ENCODE measurements around the gene HS3ST6. TPM values are rescaled to one million over a fixed set of nuclear protein-coding genes. Genes with fewer than 3 reads are reported as not detected.
"Not testable (repeated sequence)": the region's sequence is repeated elsewhere in the genome, so short reads cannot be mapped to it uniquely, and the experiment has no call there.

The HS3ST6 gene
- total RNA-seq, 1 experiment from 2014 or later = not detected

DNA sequence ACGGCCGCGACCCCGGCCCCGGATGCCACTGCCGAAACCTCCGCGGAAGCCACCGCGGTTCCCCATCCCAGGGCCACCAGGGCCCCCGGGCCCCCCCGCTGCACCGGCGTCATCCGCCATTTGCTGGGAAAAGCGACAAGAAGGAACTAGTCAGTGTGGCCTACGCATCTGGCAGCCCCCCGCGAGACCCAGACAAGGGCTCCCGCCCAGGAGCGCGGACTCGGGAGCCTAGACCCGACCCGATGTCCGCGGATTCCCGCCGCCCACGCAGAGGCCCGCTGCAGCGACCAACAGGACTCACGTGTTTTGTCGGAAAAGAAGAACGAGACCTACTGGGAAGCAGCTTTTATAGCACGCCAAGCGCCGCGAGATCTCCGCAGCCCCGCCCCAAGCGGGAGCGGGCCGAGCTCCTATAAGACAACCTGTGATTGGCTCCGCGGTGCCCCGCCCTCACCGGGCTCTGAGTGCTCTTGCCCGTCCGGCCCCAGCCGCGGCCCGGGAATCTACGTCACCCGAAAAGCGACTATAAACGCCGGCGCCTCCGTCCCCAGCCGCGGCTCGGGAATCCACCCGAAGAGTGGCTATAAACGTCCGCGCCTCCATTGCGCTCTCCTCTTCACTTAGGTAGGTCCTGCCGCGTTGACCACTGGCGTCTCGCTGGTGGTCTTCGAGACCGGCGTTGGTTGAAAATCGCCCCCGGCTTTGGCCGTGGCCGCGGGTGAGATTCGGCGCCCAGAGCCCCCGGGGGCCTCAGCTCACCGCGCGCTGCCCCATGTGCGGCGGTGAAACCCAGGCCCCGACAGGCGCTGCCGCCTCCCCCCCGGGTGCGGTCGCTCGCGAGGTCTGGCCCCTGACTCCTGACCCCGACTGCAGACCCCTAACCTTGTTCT, 46.5 kb upstream of the HS3ST6 start, which contains the start of gene RPS2:
RPS2 (minus strand) TSS at position 321 of the 890 bp plus-strand sequence; CDS start at position 120, 201 bp downstream.
- H3K9me3 Mint-ChIP-seq (ENCODE audit: unreplicated experiment) = no peaks in the 10 kb centered on the region
- peaks cover 8% of the 10 kb centered on the region for H3K36me3 ChIP-seq (ENCODE audit: control insufficient read depth, insufficient read depth, low read length)
- DNase-seq = peak; percentile 97 to 98
- no peaks in the 10 kb centered on the region for H3K27me3 ChIP-seq (replicated peaks; ENCODE audit: control insufficient read depth, insufficient read depth, low read length)
- peaks cover 62% of the 10 kb centered on the region for H3K36me3 Mint-ChIP-seq (ENCODE audit: insufficient read depth, unreplicated experiment)
- H3K27ac Mint-ChIP-seq (ENCODE audit: unreplicated experiment) = peak within 1 kb of the TSS; percentile 96
- H3K9me3 ChIP-seq = no peaks in the 10 kb centered on the region
- peak within 1 kb of the TSS; percentile 83 for H3K4me3 ChIP-seq (ENCODE audit: low read depth, low read length)
- intact Hi-C loops (cut with micrococcal nuclease; ENCODE audit: unreplicated experiment) = no loop called here
- peak within 1 kb of the TSS; percentile 76 for H3K4me3 Mint-ChIP-seq (ENCODE audit: unreplicated experiment)
- TF ChIP-seq, protein P1, sequence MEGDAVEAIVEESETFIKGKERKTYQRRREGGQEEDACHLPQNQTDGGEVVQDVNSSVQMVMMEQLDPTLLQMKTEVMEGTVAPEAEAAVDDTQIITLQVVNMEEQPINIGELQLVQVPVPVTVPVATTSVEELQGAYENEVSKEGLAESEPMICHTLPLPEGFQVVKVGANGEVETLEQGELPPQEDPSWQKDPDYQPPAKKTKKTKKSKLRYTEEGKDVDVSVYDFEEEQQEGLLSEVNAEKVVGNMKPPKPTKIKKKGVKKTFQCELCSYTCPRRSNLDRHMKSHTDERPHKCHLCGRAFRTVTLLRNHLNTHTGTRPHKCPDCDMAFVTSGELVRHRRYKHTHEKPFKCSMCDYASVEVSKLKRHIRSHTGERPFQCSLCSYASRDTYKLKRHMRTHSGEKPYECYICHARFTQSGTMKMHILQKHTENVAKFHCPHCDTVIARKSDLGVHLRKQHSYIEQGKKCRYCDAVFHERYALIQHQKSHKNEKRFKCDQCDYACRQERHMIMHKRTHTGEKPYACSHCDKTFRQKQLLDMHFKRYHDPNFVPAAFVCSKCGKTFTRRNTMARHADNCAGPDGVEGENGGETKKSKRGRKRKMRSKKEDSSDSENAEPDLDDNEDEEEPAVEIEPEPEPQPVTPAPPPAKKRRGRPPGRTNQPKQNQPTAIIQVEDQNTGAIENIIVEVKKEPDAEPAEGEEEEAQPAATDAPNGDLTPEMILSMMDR (IDR thresholded peaks at IDR 0.05; ENCODE audit: insufficient read depth in 1 of 2, low read depth in 1 of 2, low read length in 1 of 2, severe bottlenecking in 1 of 2, unreplicated experiment in 1 of 2) = no peak
- ChIA-PET POLR2A (interaction anchor here (0.6 to 1.9 kb wide), 28 partner anchors 18 to 1478 kb away, joined by 3 to 36 read pairs (median 5); partner anchors contain the start of genes ECI1, FAHD1, GFER and HAGH), CTCF (interaction anchor here (0.6 to 1.1 kb wide), 5 partner anchors 15 to 1152 kb away, joined by 3 to 8 read pairs (median 6); partner anchors contain the start of gene SYNGR3)
- peaks cover 17% of the 10 kb centered on the region for H3K4me1 ChIP-seq
- peaks cover 22% of the 10 kb centered on the region for H3K4me1 Mint-ChIP-seq (ENCODE audit: low read depth, unreplicated experiment)
- H3K27me3 Mint-ChIP-seq (ENCODE audit: insufficient read depth, unreplicated experiment) = no peaks in the 10 kb centered on the region
- BruUV-seq (replicated peaks) = no TSS peak

DNA sequence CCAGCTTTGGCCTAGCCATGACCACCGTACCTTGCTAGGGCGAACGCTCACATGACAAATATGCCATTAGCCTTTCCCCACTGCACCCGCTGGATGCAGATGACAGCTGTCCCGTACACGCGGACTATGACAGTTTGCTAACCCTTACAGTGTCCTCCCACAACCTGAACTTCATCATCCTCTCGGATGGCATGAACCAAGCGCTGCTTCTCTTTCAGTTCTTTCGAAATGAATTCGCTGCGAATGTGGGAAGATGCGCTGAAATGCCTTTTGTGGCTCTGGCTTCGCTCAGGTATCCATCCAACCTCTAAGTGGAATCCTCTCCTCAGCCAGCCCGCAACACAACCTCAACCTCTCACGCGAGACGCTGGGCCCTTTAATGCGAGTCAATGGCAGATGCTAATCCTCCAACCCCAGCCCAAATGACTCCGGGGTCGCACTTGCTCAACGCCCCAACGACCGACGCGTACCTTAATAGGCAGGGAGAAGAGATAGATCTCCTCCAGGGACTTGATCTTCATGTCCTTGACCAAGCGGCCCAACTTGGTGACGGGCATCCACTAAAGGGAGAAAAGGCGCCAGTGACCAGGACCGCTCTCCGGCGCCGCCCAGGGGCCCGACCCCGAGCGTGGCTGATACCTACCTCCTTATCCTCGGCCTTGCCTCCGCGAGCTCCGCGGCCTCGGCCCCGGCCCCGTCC, 45.7 kb upstream of the HS3ST6 start:
- no TSS peak for BruUV-seq (replicated peaks)
- H3K27me3 ChIP-seq (replicated peaks; ENCODE audit: control insufficient read depth, insufficient read depth, low read length) = no peaks in the 10 kb centered on the region
- peaks cover 17% of the 10 kb centered on the region for H3K4me1 ChIP-seq
- Mint-ChIP-seq H3K9me3 (ENCODE audit: unreplicated experiment) (no peaks in the 10 kb centered on the region), H3K27ac (ENCODE audit: unreplicated experiment) (peak overlapping the region; percentile 96), H3K27me3 (ENCODE audit: insufficient read depth, unreplicated experiment) (no peaks in the 10 kb centered on the region), H3K36me3 (ENCODE audit: insufficient read depth, unreplicated experiment) (peaks cover 69% of the 10 kb centered on the region), H3K4me3 (ENCODE audit: unreplicated experiment) (peak overlapping the region; percentile 76), H3K4me1 (ENCODE audit: low read depth, unreplicated experiment) (peaks cover 22% of the 10 kb centered on the region)
- peaks cover 8% of the 10 kb centered on the region for H3K36me3 ChIP-seq (ENCODE audit: control insufficient read depth, insufficient read depth, low read length)
- peak overlapping the region; percentile 83 for H3K4me3 ChIP-seq (ENCODE audit: low read depth, low read length)
- TF ChIP-seq, protein P1 (IDR thresholded peaks at IDR 0.05; ENCODE audit: insufficient read depth in 1 of 2, low read depth in 1 of 2, low read length in 1 of 2, severe bottlenecking in 1 of 2, unreplicated experiment in 1 of 2) = no peak
- POLR2A ChIA-PET = interaction anchor here (0.6 to 1.9 kb wide), 26 partner anchors 18 to 1478 kb away, joined by 3 to 36 read pairs (median 6); partner anchors contain the start of genes ECI1, FAHD1, GFER and HAGH
- DNase-seq = peak in 1 of 2 experiments; percentile 54
- intact Hi-C loops (cut with micrococcal nuclease; ENCODE audit: unreplicated experiment) = no loop called here
- CTCF ChIA-PET = interaction anchor here (0.6 to 0.7 kb wide), 4 partner anchors 16 to 1151 kb away, joined by 3 to 8 read pairs (median 6); no protein-coding TSS in a partner anchor
- H3K9me3 ChIP-seq = no peaks in the 10 kb centered on the region

DNA sequence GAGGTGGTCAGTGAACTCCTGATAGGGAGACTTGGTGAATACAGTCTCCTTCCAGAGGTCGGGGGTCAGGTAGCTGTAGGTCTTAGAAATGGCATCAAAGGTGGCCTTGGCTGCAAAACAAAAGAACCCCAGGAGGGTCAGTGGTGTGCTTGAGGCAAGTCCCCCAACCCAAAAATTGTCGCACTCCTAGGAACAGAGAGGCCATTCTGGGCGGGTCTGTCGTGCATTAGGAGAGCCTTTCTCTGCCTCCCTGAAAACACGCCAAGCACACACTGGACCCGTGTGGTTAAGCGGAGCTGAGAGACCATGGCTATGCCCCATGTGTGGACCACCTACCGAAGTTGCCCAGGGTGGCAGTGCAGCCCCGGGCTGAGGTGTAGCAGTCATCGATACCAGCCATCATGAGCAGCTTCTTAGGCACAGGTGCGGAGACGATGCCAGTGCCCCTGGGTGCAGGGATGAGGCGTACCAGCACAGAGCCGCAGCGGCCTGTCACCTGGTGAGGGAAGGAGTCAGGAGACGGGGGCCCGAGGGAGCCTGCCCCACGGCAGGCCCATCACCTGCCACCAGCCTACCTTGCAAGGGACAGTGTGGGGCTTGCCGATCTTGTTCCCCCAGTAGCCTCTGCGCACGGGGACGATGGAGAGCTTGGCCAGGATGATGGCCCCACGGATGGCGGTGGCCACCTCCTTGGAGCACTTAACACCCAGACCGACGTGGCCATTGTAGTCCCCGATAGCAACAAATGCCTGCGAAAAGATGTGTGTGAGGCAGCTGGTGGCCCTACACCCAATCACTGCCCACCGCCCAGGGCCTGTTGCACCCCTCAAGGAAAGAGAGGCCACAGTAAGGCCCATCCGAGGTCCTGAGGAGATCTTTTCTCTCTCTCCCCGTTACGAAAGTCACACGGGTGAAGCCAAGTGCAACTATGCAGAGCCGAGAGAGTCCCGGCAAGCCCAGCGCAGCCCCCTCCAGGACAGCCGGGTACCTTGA, 44.2 kb upstream of the HS3ST6 start:
- H3K4me1 Mint-ChIP-seq (ENCODE audit: low read depth, unreplicated experiment) = peaks cover 22% of the 10 kb centered on the region
- DNase-seq; intact Hi-C loops (cut with micrococcal nuclease; ENCODE audit: unreplicated experiment); POLR2A ChIA-PET; H3K9me3 ChIP-seq; H3K27me3 Mint-ChIP-seq (ENCODE audit: insufficient read depth, unreplicated experiment); CTCF ChIA-PET; H3K36me3 ChIP-seq (ENCODE audit: control insufficient read depth, insufficient read depth, low read length); H3K9me3 Mint-ChIP-seq (ENCODE audit: unreplicated experiment); H3K27me3 ChIP-seq (replicated peaks; ENCODE audit: control insufficient read depth, insufficient read depth, low read length): not testable (repeated sequence)
- H3K4me3 Mint-ChIP-seq (ENCODE audit: unreplicated experiment) = peak overlapping the region; percentile 76
- Histone ChIP-seq H3K4me1 (peaks cover 17% of the 10 kb centered on the region), H3K4me3 (ENCODE audit: low read depth, low read length) (peak overlapping the region; percentile 83; the same call in 1 of the 2 replicates)
- H3K36me3 Mint-ChIP-seq (ENCODE audit: insufficient read depth, unreplicated experiment) = peaks cover 69% of the 10 kb centered on the region
- H3K27ac Mint-ChIP-seq (ENCODE audit: unreplicated experiment) = peak overlapping the region; percentile 96
- TSS peak; percentile 71 for BruUV-seq (replicated peaks)

Data from Caco-2 (cell line).